ENCODE data around the gene ARHGEF38.

Gene ARHGEF38

GRCh38 chr4:105671301-105671700 is 118.9 kb downstream of the ARHGEF38 start:
- TF ChIP-seq GATA3 (IDR thresholded peaks at IDR 0.05; ENCODE audit: low read depth, low read length) (no peak), GATA2 (IDR thresholded peaks at IDR 0.05; ENCODE audit: low read depth, low read length) (no peak)

- TF ChIP-seq GATA2 (IDR thresholded peaks at IDR 0.05; ENCODE audit: low read depth, low read length): no peak
- TF ChIP-seq GATA3 (IDR thresholded peaks at IDR 0.05; ENCODE audit: low read depth, low read length): no peak
Measured at GRCh38 chr4:105674011-105674410, 121.6 kb downstream of the ARHGEF38 start.

- TF ChIP-seq GATA3 (IDR thresholded peaks at IDR 0.05; ENCODE audit: low read depth, low read length) (no peak), GATA2 (IDR thresholded peaks at IDR 0.05; ENCODE audit: low read depth, low read length) (no peak)
Measured at GRCh38 chr4:105677709-105678108, 125.3 kb downstream of the ARHGEF38 start.

GRCh38 chr4:105679186-105679585 is 126.8 kb downstream of the ARHGEF38 start:
- TF ChIP-seq GATA3 (IDR thresholded peaks at IDR 0.05; ENCODE audit: low read depth, low read length) (no peak), GATA2 (IDR thresholded peaks at IDR 0.05; ENCODE audit: low read depth, low read length) (no peak)

- TF ChIP-seq GATA3 (IDR thresholded peaks at IDR 0.05; ENCODE audit: low read depth, low read length): no peak
- TF ChIP-seq GATA2 (IDR thresholded peaks at IDR 0.05; ENCODE audit: low read depth, low read length): no peak
Measured at GRCh38 chr4:105683038-105683437, 130.6 kb downstream of the ARHGEF38 start.

GRCh38 chr4:105686571-105686970 is 134.2 kb downstream of the ARHGEF38 start:
- no peak for TF ChIP-seq GATA2 (IDR thresholded peaks at IDR 0.05; ENCODE audit: low read depth, low read length)
- TF ChIP-seq GATA3 (IDR thresholded peaks at IDR 0.05; ENCODE audit: low read depth, low read length): no peak

GRCh38 chr4:105698607-105699006 is 146.2 kb downstream of the ARHGEF38 start:
- TF ChIP-seq GATA3 (IDR thresholded peaks at IDR 0.05; ENCODE audit: low read depth, low read length) (no peak), GATA2 (IDR thresholded peaks at IDR 0.05; ENCODE audit: low read depth, low read length) (no peak)

- TF ChIP-seq GATA2 (IDR thresholded peaks at IDR 0.05; ENCODE audit: low read depth, low read length): no peak
- no peak for TF ChIP-seq GATA3 (IDR thresholded peaks at IDR 0.05; ENCODE audit: low read depth, low read length)
Measured at GRCh38 chr4:105707782-105708180, 155.4 kb downstream of the ARHGEF38 start.

GRCh38 chr4:105708181-105709080 is 156.0 kb downstream of the ARHGEF38 start, which contains the start of the genes GSTCD and INTS12:
Gene GSTCD (plus strand): TSS chr4:105708784. CDS start chr4:105717614, 8,830 bp downstream.
Gene INTS12 (minus strand): TSS chr4:105708689. CDS start chr4:105700005, 8,684 bp downstream.
- TF ChIP-seq GATA3 (IDR thresholded peaks at IDR 0.05; ENCODE audit: low read depth, low read length): no peak
- peak; percentile 28; the same call in 1 of the 2 replicates for TF ChIP-seq GATA2 (IDR thresholded peaks at IDR 0.05; ENCODE audit: low read depth, low read length)

GRCh38 chr4:105709081-105709450 is 156.6 kb downstream of the ARHGEF38 start:
- TF ChIP-seq GATA2 (IDR thresholded peaks at IDR 0.05; ENCODE audit: low read depth, low read length) (no peak), GATA3 (IDR thresholded peaks at IDR 0.05; ENCODE audit: low read depth, low read length) (no peak)

GRCh38 chr4:105710012-105710600 is 157.7 kb downstream of the ARHGEF38 start:
- TF ChIP-seq GATA2 (IDR thresholded peaks at IDR 0.05; ENCODE audit: low read depth, low read length): no peak
- TF ChIP-seq GATA3 (IDR thresholded peaks at IDR 0.05; ENCODE audit: low read depth, low read length): no peak

- TF ChIP-seq GATA3 (IDR thresholded peaks at IDR 0.05; ENCODE audit: low read depth, low read length): peak; percentile 81
- peak; percentile 76 for TF ChIP-seq GATA2 (IDR thresholded peaks at IDR 0.05; ENCODE audit: low read depth, low read length)
Measured at GRCh38 chr4:105710678-105711077, 158.3 kb downstream of the ARHGEF38 start.

GRCh38 chr4:105712766-105713165 is 160.3 kb downstream of the ARHGEF38 start:
- TF ChIP-seq GATA2 (IDR thresholded peaks at IDR 0.05; ENCODE audit: low read depth, low read length) (no peak), GATA3 (IDR thresholded peaks at IDR 0.05; ENCODE audit: low read depth, low read length) (no peak)

- TF ChIP-seq GATA2 (IDR thresholded peaks at IDR 0.05; ENCODE audit: low read depth, low read length) (no peak), GATA3 (IDR thresholded peaks at IDR 0.05; ENCODE audit: low read depth, low read length) (no peak)
Measured at GRCh38 chr4:105714071-105714521, 161.7 kb downstream of the ARHGEF38 start.

Data from SH-SY5Y (cell line).